GDM1 (cell line): Measurements from ENCODE around the gene TMEM244.
"Not testable (repeated sequence)": the region's sequence is repeated elsewhere in the genome, so short reads cannot be mapped to it uniquely, and the experiment has no call there.

Experiments used
- DNase-seq: peaks from one replicate; lab custom pipeline; 2025; lab: John Stamatoyannopoulos, UW

TMEM244 gene

DNA sequence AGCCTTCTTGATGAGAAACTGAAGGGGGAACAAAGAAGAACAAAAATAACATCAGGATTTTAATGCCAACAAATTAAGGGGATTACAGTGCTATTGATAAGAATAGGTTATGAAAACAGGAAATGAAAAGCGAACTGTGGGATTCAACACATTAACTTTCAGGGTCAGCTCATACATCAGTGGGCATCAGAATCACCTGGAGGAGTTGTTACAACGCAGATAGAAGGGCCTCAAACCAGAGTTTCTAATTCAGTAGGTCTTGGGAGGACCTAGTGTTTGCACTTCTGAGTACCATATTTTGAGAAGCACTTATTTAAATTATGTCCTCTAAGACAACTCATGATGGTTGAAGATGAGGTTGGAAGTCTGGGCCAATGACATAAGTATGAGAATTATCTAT lies 5.6 kb upstream of the TMEM244 start:
- DNase-seq = no peak

DNA sequence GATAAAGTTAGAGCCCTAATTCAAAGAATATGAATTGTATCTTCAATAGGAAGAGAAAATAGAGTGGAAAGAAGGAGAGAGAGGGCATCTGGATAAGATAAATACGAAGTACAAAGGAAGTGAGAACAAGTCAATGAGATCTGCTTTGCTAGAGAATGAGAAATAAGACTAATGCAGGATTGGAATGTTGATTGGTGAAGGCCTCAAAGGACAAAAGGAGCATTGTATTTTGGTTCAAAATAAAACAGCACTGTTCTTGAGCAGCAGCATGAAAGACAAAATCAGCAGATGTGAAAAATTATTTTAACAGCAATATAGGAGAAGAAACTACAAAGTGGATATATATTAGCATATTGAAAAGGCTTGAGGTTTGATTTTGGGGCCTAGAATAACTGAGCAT lies 5.1 kb upstream of the TMEM244 start:
- DNase-seq = no peak

DNA sequence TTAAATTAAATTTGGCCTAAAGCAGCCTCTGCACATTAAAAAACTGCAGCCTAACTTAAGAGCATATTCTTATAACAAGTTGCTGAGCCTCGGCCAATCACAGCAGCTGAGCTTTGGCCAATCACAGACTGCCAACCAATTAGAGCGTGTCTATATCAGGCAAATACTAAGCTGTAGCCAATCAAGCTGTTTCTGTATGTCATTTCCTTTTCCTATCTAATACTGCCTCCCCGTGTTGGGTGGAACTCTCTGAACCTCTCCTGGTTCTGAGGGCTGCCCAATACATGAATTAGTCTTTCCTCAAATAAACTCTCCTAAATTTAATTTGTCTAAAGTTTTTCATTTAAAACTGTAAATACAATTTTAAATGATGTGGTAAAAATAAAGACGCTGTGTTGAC lies 3.9 kb upstream of the TMEM244 start:
- DNase-seq = no peak

DNA sequence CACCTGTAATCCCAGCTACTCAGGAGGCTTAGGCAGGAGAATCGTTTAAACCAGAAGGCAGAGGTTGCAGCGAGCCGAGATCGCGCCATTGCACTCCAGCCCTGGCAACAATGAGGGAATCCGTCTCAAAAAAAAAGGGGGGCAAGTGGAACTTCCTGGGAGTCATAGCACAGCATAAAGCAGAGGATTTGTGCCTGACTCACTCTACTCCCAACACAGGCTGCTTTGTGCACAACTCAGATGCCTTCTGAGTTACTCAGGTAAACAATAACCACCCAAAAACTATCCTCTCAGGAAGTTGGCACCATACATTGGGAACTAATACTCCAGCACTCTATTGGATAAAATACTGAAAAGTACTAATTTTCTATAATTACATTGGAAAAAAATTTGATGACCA lies 2.5 kb upstream of the TMEM244 start:
- no peak for DNase-seq

DNA sequence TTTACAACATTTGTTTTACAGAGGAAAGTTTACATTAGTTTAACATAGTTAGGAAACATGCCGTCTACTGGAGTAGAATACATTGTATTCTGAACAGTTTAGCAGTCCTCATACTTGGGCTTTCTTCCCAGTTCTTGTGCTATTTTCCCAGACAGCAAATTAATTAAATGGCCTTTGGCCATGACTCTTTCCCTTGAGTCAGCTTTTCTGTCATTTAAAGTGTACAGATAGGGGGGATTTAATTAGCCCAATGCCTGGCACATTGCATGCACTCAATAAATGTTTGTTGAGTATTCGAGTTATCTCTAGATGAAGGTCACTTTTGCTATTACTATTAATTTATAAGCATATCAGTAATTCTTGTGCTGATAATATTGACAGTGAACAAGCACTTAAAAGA lies 1.6 kb downstream of the TMEM244 start:
- DNase-seq = no peak

DNA sequence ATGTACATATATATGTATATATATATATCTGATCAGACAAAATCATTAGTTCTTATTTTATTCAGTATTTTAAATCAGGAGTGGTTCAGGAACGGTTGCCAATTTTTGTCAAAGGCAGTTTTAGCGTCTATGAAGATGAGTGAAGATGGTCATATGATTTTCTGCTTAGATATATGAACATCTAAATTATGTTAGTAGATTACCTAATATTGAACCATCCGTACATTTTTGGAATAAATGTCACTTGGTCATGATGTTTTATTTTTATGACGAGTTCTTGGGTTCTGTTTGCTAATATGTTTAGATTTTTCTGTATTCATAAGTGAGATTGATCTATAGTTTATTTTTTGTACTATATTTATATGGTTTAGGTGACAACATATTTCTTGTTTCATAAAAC lies 3.3 kb downstream of the TMEM244 start:
- no peak for DNase-seq

DNA sequence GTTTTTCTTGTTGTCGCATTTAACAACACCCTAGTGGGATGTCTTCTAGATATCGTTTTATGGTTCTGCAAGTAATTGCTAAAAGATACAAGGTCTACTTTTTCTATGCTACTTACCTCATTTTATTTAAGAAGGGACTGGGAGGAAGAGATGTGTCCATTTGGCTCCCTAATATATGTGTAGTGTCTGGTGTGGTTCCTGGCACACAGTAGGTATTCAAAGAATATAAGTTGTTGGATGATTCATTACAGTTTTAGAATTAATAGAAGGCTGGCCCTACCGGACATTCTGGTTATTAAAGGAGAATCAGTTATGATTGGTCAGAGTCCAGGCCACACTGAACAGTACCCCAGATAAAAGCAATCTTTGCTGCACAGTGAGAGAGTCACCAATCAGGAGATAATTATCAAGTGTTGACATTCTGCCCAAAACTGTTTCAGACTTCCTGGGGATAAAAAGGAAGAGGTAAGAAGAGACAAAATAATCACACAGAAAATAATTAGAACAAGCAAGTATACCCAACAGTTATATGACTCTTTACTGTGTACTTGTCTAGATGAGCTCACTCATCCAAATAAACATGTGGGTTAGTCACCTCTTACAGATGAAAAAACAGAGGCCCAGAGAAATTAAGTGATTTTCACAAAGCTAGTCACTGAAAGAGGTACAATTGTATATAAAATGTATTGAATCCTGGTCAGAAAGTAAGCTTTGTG lies 7.0 kb downstream of the TMEM244 start:
- DNase-seq = no peak

DNA sequence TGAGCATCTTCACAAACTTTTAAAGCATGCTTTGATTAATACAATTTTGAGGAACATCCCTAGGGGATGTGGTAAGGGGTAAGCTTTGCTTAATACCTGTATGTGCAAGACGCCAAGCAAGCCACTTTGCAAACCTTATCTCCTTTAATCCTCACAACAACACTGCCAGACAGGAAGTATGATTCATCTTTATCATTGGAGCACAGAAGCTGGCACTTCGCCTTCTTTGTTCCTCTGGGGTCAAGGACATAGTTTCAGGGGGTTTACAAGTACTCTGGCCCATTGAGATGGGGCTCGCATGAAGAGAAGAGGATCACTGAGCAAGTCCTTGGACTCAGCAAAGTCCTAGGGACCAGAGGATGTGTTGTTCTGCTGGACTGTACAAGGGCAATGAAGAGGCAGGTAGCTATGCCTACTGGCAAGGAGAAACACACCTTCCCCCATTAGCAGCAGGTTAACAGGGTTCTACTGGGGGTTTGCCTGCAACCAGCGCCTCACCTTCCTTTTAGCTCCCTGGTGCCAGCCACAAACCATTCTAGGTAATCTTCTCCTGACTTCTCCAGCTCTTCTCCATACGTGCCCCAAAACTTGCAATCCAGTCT lies 8.8 kb downstream of the TMEM244 start:
- no peak for DNase-seq

DNA sequence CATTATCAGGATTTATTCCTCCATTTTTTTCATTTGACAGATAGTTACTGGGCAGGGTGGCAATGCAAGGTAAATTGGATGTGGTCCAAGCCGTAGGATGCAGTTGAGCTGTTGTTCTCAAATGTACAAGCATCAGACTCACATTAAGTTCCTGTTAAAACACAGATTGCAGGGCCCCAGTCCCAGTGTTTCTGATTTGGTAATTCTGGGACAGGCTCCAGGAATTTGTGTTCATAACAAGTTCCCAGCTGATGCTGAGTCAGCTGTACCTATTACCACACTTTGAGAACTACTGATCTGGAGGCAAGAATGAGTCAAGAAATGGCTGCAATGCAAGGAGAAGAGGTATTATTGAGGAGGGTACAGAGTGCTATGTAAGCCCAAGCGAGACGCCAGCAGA lies 11.7 kb downstream of the TMEM244 start:
- no peak for DNase-seq

DNA sequence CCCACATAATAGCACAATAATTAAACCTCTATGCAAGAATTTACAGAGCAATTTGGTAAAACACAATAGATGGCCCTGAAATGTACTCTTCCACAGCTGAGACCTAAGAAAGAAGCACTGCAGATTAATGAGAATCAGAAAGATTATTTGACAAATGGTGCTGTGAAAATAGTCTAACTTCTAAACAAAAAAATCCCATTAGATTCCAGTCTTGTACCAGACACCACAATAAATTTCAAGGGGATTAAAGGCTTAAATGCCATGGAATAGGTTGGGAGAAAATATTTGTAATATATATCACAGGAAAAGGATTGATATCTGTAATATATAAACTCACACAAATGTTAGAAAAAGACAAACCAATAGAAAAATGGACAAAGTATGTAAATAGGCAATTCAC lies 14.4 kb downstream of the TMEM244 start:
- no peak for DNase-seq

DNA sequence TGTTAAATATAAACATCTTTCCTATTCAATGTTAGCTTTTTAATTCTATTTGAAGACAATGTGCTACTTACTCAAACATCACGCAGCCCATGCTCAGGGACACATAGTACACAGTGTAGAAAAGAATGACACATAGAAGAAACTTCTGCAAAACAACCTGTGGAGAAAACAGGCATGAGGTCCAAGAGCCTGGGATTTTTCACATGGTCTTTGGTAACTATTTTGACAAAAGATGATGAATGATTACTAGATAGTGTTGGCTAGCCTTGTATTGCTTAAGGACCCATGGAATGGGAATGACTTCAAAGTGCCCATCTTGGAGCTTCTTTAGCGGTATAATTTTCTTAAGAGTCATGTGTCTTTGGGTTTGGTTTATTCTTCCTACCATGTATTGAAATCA lies 15.4 kb downstream of the TMEM244 start:
- no peak for DNase-seq

DNA sequence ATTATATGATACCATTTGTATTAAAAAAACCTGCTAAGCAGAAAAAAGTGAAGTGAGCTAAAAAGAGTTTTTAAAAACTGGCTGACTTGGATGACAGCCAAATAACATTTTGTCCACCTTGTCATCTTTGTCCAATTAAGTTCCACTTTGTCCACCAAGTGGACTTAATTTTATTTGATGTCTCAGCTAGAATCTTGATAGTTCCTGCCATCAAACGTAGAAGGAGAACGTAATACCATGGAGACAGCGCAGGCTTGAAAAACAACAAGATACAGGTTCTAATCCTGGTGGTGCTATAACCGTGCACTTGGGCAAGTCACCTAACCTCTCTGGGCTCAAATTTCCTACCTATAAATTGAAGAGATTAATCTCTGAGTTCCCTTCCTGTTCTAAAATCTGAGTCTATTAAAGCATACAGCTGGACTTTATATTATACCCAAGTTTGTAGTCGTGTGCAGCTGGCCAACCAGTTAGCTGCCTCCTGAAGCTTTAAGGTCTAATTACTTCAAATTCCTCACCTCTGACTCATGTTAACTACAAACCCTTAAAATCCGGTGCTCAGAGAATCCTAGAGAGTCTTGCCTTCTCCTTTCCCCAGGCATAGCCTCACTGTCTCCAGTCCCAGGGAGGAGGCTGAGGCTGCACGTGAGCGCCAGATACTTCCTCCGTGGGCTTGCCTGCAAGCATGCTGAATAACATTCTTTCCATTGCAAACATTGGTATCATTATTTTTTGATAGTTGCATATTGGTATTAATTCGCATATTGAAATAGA lies 16.8 kb downstream of the TMEM244 start:
- DNase-seq = no peak

DNA sequence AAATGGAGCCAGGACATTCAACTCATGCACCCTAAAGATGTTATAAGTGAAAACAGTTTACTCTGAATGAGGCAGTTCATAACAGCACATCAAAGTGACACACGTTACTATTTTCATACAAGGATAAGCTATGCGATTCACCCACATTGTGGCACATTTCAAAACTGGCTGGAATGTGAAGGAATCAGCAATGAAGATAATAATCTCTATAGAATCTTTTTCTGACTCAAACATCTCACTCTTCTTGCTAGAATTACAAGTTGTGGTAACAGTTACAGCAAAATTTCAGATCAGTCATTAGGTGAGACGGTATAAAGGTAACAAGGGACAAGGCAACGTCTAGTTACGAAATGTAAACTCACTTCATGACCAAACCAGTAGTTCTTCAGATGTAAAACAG lies 17.5 kb downstream of the TMEM244 start:
- no peak for DNase-seq

DNA sequence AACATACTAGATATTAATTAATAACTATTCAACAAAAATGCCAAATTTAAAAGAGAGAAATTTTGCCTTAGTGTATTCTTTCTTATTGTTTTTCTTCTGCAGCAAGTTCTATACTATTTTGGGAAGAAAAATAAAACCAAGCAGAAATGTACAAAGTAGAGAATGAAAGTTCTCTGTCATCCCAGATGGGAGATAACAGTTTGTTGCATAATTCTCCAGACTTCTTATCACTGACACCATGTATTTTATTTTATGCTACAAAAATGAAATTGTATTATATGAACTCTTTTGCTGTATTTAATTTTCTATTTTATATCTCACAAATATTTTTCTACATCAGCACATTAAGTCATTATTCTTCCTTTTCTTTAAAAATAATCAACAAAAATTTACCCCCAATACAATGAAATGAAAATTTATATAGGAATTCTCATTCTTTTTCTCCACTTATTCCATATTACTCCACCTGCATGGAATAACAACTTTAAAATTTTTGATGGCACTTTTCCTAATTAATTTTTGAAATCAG lies 18.2 kb downstream of the TMEM244 start:
- DNase-seq = no peak

DNA sequence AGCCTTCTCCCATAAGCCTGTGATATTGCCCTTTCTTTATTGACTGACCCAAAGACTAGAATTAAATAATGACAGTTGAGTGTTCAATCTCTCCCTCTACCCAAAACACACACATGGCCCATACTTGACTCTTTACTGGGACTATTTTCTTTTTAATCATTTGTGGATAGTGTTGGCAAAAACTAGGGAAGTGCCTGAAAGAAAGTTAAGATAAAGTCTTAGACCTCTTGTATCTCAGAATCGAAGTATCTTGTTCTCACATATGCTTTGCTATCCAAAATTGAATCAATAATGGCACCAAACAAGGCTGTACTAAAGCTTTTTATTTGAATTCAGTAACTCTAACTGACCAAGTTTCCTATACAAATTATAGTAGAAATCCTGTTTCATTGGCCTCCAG lies 19.0 kb downstream of the TMEM244 start:
- no peak for DNase-seq

DNA sequence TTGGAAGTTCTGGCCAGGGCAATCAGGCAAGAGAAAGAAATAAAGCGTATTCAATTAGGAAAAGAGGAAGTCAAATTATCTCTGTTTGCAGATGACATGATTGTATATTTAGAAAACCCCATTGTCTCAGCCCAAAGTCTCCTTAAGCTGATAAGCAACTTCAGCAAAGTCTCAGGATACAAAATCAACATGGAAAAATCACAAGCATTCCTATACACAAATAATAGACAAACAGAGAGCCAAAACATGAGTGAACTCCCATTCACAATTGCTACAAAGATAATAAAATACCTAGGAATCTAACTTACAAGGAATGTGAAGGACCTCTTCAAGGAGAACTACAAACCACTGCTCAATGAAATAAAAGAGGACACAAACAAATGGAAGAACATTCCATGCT lies 21.6 kb downstream of the TMEM244 start:
- DNase-seq = not testable (repeated sequence)

DNA sequence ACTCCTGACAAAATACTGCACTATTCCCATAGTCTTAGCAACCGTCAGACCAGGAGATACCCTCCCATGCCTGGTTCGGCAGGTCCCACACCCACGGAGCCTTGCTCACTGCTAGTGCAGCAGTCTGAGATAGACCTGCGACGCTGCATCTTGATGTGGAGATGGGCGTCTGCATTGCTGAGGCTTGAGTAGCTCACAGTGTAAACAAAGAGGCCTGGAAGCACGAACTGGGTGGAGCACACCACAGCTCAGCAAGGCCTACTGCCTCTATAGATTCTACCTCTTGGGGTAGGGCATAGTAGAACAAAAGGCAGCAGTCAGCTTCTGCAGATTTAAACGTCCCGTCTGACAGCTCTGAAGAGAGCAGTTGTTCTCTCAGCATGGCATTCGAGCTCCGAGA lies 25.4 kb downstream of the TMEM244 start:
- DNase-seq = no peak

DNA sequence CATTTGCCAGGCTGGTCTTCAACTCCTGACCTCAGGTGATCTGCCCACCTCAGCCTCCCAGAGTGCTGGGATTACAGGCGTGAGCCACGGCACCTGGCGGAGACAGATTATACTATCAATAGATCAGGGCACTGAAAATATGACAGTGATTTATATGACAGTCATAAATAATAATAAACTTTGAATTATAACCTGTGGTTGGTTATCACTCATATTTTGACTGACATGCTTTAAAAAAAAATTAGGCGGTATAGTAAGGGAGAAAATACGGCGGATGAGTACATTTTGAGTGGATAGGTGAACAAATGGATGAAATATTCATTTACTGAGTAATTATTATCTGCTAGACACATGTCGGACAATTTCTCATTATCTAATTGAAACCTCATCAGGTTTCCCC lies 28.8 kb downstream of the TMEM244 start:
- DNase-seq = no peak

DNA sequence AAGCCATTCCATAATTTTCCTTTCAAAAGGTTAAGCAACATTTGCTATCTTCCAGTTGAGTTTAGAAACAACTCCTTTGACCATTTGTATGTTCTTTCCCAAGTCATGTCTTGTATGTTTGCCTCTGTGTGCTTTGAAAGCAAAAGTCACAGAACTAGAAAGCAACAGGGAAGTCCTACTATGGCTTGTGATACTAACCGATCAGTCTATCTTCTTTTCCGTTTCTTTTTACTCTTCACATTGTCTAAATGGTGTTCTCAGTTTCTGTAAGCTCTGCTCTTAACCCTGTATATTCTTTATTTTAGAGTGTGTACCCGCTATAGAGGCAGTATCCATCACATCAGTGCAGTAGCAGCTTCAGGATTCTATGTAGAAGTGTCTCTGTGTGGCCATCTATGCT lies 32.9 kb downstream of the TMEM244 start:
- no peak for DNase-seq

DNA sequence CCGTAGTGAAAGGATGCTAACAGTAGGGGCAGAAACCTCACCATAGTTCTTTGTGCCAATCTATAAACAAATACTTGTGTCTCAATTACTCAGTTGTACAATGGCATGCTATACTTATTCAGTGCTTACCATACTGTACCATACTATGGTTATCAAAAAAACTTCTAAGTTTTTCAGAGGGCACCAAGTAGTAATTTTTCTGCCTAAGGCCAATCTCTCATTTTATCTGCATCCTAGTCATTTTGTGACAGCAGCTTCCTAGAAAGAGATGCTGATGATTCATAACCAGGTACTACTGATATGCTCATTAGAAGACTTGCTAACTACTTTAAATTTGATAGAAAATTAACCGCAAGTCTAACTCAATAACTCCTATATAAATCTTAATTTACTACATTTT lies 42.9 kb downstream of the TMEM244 start:
- no peak for DNase-seq

DNA sequence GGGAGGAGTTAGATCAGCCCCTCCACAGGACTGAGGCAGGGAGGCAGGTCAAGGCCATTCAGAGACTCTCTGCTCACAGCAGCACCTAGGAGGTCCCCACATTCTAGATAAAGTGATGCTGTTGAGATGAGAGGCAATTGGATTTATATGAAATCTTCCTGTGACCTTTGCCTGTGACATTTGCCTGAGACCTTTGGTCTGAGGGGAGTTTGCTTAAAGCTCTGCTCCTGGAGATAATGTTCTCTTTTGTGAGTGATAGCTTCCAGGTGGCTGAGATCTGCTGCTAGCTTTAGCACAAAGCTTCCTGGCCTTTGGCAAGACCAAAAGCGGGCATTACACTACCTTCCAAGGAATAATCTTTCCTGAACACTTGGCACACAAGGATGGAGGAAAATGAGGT lies 43.3 kb downstream of the TMEM244 start:
- DNase-seq = no peak

DNA sequence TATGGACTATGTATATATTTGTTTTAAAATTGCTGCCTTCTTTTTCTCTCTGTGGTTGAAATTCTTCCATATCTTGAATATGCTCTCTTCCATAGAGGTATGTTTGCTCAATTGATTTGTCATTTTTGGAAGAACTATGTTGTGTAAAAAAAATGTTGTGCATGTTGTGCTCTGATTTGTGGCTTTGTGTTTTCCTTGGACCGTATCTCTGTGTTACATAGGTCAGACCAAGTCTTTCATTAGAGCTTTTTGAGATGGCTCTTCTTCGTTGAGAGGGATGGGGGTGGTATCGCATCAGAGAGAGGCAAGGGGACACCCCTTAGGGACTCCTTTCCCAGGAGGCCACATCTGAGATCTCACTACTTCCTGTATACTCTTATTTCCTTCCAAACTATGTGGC lies 43.8 kb downstream of the TMEM244 start:
- DNase-seq = no peak

DNA sequence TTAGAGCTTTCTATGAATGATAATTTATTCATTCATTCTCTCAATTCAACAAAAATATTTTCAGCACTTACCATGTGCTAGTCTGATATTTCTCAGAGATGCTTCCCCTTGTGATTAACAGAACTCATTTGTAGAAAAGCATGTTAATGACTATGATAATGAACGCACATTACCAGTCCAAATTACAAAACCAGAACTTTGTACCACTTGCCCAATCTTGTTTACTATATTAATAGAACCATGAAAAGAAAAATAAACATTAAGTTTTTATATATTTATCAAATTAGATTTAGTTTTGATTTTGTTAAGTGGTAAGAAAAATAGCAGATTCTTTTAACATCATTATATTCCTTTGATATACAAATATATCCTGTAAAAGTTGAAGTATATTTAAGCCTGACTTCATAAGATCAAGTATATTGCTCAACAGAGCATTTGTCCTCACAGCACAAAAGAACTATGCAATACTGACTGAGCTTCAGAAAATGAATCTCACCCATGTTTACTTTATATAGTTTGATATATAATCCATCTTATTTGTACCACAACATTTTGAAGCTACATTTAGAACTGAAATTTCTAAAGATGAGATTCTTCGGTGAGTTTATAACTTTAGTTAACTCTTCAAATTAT lies 48.9 kb downstream of the TMEM244 start:
- DNase-seq = no peak
